Lower leg skin (tissue), 4 donors: ENCODE results near the gene GALNT11. TPM values are rescaled to one million over a fixed set of nuclear protein-coding genes. Genes with fewer than 3 reads are reported as not detected.
A peak's percentile ranks its signal among the peaks of the same experiment; 100 is the strongest.

Experiments used
- DNase-seq, 2 donors: peaks; one replicate each; pipeline ENCODE4 v3.0.0-alpha.2; 2019; ENCODE audit warnings: low spot score in 2 of 2
- H3K4me3 ChIP-seq: fragments of 200-600 bp; sonication (generic); 2 replicates; pipeline ENCODE4 v1.5.1; 2017; ENCODE audit warnings: mild to moderate bottlenecking, low read depth; ENCODE audit not compliant: poor library complexity, severe bottlenecking
- POLR2A ChIP-seq, 2 donors: fragments of 450-650 bp; IDR thresholded peaks; one replicate each; pipeline ENCODE4 v1.6.1; 2016 to 2017; ENCODE audit warnings: antibody characterized with exemption in 2 of 2, mild to moderate bottlenecking in 1 of 2, moderate library complexity in 1 of 2
- WGBS, 2 donors: methylation state at CpG; one replicate each; pipeline ENCODE4 v1.1.5; 2018; 5-methylcytosine and 5-hydroxymethylcytosine counted together
- intact Hi-C: fragments of 100-400 bp; cut with DNase I; formaldehyde crosslinking; loops from one replicate; pipeline ENCODE4 v1.15.0; 2023; ENCODE audit warnings: low total_unique reads
- total RNA-seq, 4 donors: library from RNA; depleted of rRNA; stranded (reverse); fragments of >200 nt; gene quantifications; one replicate each; pipeline ENCODE4 v1.1.0, GENCODE V29; 2016
- TF ChIP-seq, protein P1 (sequence below), 3 donors: fragments of 450-650 bp; IDR thresholded peaks; one replicate each; pipeline ENCODE4 v1.5.1; 2016; ENCODE audit warnings: antibody characterized with exemption in 3 of 3, mild to moderate bottlenecking in 3 of 3, moderate library complexity in 2 of 3

GALNT11 gene
- total RNA-seq, 4 donors from 2014 or later, result 38.9 to 62.6 (median 45.3) TPM

GRCh38 chr7:152126741-152127140 is 101.3 kb downstream of the GALNT11 start:
- intact Hi-C loops, result no loop called here
- 89% methylated on average over 7 of the region's 7 CpGs for WGBS, 2 donors
- DNase-seq, result peak in 1 of 2 donors; percentile 70

GRCh38 chr7:152127229-152127628 is 101.8 kb downstream of the GALNT11 start:
- H3K4me3 ChIP-seq, result no peak overlapping the region
- DNase-seq, result peak in 1 of 2 donors; percentile 50
- intact Hi-C loops, result no loop called here
- no peak for TF ChIP-seq POLR2A (IDR thresholded peaks at IDR 0.05)
- TF ChIP-seq, protein P1, sequence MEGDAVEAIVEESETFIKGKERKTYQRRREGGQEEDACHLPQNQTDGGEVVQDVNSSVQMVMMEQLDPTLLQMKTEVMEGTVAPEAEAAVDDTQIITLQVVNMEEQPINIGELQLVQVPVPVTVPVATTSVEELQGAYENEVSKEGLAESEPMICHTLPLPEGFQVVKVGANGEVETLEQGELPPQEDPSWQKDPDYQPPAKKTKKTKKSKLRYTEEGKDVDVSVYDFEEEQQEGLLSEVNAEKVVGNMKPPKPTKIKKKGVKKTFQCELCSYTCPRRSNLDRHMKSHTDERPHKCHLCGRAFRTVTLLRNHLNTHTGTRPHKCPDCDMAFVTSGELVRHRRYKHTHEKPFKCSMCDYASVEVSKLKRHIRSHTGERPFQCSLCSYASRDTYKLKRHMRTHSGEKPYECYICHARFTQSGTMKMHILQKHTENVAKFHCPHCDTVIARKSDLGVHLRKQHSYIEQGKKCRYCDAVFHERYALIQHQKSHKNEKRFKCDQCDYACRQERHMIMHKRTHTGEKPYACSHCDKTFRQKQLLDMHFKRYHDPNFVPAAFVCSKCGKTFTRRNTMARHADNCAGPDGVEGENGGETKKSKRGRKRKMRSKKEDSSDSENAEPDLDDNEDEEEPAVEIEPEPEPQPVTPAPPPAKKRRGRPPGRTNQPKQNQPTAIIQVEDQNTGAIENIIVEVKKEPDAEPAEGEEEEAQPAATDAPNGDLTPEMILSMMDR (IDR thresholded peaks at IDR 0.05), result no peak
- 90 to 94% methylated on average over 19 of the region's 19 CpGs for WGBS, 2 donors

More at GRCh38 chr7:152126741-152127140, 101.3 kb downstream of the GALNT11 start:
- TF ChIP-seq POLR2A (IDR thresholded peaks at IDR 0.05), result no peak
- TF ChIP-seq, protein P1 (IDR thresholded peaks at IDR 0.05), result no peak
- H3K4me3 ChIP-seq, result no peak overlapping the region

DNA sequence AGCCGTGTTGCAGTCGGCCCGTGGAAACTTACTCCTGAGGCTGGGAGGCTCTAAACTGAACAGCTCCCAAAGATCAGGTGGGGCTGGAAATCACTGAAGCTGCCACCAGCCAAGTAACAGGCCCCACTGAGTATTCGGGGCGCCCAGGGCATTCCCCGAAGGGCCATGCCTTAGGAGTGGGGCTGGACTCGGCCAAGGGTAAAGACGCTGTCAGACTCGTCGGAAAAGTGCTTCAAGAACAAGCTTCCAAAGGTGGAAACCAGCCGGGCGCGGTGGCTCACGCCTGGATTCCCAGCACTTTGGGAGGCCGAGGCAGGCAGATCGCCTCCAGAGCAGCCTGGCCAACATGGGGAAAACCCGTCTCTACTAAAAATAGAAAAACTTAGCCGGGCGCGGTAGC is 102.8 kb downstream of the GALNT11 start:
- DNase-seq, result peak in 1 of 2 donors; percentile 76
- 95 to 97% methylated on average over 20 of the region's 20 CpGs for WGBS, 2 donors
- intact Hi-C loops, result no loop called here
- TF ChIP-seq POLR2A (IDR thresholded peaks at IDR 0.05), result no peak
- TF ChIP-seq, protein P1 (IDR thresholded peaks at IDR 0.05), result no peak
- H3K4me3 ChIP-seq, result no peak overlapping the region

- WGBS, 2 donors, result 97 to 98% methylated on average over 60 of the region's 60 CpGs
- intact Hi-C loops, result no loop called here
- TF ChIP-seq POLR2A (IDR thresholded peaks at IDR 0.05), result no peak
- TF ChIP-seq, protein P1 (IDR thresholded peaks at IDR 0.05), result no peak
- peak in 1 of 2 donors; percentile 81 for DNase-seq
- no peak overlapping the region for H3K4me3 ChIP-seq
These were observed 103.4 kb downstream of the GALNT11 start for GRCh38 chr7:152128741-152129461.

DNA sequence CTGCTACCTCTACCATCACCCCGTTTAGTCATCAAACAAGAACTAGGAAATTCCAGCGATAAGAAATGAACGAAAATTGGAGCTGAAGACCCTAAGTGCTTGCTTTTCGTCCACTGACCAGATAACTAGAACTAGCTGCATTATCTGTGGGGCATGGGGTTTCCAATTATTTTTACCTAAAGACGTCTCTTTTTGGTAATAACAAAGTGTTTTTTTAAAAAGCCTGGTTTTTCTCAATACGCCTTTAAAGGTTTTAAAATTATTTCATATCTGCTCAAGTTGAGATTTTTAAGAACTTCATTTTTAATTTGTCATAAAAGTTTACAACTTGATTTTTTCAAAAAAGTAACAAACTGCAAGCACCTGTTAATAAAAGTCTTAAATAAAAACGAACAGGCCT is 104.2 kb downstream of the GALNT11 start:
- TF ChIP-seq, protein P1 (IDR thresholded peaks at IDR 0.05), result no peak
- TF ChIP-seq POLR2A (IDR thresholded peaks at IDR 0.05), result no peak
- intact Hi-C loops, result no loop called here
- no peak overlapping the region for H3K4me3 ChIP-seq
- DNase-seq, result no peak
- 95% methylated on average over 7 of the region's 7 CpGs for WGBS, 2 donors
